Measurements from ENCODE around the gene B4GALNT3. TPM values are rescaled to one million over a fixed set of nuclear protein-coding genes. Genes with fewer than 3 reads are reported as not detected.

B4GALNT3 gene
- polyA plus RNA-seq, 1 donor, result 13.8 TPM

- DNase-seq (ENCODE audit: low read depth), result no peak
Observed at GRCh38 chr12:538731-539539, 79.2 kb downstream of the B4GALNT3 start.

GRCh38 chr12:539540-540310 lies 80.0 kb downstream of the B4GALNT3 start:
- DNase-seq (ENCODE audit: low read depth), result no peak

GRCh38 chr12:541676-542324 lies 82.1 kb downstream of the B4GALNT3 start:
- no peak for DNase-seq (ENCODE audit: low read depth)

- no peak for DNase-seq (ENCODE audit: low read depth)
Observed at GRCh38 chr12:542395-543113, 82.8 kb downstream of the B4GALNT3 start.

DNA sequence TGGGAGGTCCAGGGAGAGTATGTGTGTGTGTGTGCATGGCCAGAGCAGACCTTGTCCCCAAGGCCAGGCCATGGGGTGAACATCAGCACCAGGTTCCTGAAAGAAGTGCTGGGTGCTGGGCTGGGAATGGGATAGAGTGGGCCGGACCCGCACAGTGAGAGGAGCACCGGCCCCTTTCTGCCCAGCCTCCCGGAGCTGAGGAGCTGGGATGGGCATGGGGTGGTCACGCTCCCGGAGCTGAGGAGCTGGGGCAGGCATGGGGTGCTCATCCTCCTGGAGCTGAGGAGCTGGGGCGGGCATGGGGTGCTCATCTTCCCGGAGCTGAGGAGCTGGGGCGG lies 83.3 kb downstream of the B4GALNT3 start:
- no peak for DNase-seq (ENCODE audit: low read depth)

GRCh38 chr12:544142-544541 lies 84.4 kb downstream of the B4GALNT3 start:
- no peak for DNase-seq (ENCODE audit: low read depth)

DNA sequence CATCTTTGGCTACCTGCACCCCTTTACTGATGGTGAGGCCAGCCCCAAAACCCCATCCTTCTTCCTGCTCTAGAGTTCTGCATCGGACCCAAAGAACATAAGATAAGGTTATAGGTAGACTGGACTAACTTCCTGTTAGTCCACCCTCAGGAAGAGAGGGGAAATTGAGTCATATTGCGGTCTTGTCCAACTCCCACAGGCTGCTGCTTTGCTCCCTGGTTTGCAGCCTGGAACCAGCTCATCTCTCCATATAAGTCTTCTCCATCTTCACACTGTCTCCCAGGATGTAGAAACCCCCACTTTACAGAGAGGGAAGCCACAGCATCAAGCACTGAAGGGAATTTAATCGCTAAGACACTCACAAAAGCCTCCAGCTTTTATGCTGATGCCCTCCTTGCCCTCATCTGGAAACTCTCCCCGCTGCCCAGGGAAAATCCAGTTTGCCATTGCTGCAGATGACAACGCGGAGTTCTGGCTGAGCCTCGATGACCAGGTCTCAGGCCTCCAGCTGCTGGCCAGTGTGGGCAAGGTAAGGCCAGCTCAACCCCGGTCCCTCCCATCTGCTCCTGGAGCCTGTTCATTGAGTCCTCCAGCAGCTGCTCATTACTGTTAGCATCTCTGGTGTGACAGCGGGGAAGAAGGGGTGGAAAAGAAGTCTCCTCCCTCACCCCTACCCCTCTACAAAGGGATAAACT lies 85.3 kb downstream of the B4GALNT3 start:
- DNase-seq (ENCODE audit: low read depth), result no peak

DNA sequence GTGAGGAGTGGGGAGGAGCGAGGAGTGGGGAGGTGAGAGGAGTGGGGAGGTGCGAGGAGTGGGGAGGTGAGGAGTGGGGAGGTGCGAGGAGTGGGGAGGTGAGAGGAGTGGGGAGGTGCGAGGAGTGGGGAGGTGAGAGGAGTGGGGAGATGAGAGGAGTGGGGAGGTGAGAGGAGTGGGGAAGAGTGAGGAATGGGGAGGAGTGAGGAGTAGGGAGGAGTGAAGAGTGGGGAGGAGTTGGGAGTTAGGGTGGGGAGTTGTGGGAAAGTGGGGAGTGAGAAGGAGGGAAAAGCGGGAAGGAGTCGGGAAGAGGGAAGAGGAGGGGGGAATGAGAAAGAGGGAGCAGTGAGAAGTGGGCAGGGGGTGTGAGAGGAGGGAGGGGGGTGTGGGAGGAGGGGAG lies 86.1 kb downstream of the B4GALNT3 start:
- DNase-seq (ENCODE audit: low read depth), result no peak

GRCh38 chr12:546265-546919 lies 86.7 kb downstream of the B4GALNT3 start:
- no peak for DNase-seq (ENCODE audit: low read depth)

GRCh38 chr12:546920-547845 lies 87.4 kb downstream of the B4GALNT3 start:
- DNase-seq (ENCODE audit: low read depth), result no peak

DNA sequence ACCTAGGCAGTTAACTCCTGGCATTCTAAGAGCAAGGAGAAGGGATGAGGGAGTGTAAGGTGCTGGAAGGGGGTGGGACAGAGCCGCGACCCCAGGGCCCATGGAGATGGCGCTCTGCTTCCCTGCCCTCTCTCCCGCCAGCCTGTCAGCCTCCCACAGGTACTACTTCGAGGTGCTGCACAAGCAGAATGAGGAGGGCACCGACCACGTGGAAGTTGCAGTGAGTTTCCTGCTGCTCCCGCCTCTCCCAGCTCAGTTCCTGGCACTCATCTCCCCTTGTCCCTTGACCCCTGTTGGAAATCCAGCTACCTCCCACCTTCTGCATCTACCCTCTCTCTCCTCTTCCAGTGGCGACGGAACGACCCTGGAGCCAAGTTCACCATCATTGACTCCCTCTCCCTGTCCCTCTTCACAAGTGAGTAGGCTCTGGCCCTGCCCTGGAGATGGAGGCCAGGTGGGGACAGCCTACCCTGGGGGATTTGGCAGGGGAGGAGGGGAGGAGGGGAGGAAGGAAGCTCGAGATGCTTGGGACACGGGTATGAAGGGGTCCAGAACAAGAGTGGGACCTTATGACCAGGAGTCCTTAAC lies 88.2 kb downstream of the B4GALNT3 start:
- no peak for DNase-seq (ENCODE audit: low read depth)

GRCh38 chr12:549476-550082 lies 89.8 kb downstream of the B4GALNT3 start:
- no peak for DNase-seq (ENCODE audit: low read depth)

DNA sequence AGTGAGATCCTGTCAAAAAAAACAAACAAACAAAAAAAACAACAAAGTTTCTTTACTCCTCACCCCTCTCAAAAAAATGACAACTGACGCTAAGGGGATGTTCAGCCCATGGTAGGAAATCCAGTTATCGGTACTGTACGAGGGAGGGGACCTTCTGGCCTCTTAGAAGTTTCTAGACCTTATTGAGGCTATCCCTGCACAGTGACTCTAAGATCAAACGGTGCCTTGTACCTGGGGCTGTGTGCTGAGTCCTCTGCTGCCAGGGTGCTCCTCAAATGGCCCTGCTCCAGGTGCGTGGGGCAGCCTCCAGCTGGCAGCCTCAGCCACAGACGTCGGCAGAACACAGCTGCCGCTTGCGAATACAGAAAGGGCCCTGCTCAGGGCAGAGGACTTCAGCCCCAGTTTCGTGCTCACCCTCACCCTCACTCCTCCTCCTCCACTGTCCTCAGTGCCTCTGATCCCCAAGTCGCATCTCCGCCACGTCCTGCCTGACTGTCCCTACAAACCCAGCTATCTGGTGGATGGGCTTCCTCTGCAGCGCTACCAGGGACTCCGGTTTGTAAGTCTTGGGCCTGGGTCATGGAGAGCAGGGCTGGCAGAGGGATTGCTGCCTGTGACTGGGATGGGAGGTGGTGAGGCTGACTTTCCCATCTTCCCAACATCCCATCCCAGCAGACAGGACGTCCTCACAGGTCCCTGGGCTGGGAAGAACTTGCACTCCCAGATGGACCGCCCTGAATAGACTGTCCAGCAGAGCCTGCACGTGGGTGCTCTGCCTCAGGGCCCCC lies 90.9 kb downstream of the B4GALNT3 start:
- DNase-seq (ENCODE audit: low read depth), result no peak

GRCh38 chr12:552466-552865 lies 92.7 kb downstream of the B4GALNT3 start:
- DNase-seq (ENCODE audit: low read depth), result no peak

DNA sequence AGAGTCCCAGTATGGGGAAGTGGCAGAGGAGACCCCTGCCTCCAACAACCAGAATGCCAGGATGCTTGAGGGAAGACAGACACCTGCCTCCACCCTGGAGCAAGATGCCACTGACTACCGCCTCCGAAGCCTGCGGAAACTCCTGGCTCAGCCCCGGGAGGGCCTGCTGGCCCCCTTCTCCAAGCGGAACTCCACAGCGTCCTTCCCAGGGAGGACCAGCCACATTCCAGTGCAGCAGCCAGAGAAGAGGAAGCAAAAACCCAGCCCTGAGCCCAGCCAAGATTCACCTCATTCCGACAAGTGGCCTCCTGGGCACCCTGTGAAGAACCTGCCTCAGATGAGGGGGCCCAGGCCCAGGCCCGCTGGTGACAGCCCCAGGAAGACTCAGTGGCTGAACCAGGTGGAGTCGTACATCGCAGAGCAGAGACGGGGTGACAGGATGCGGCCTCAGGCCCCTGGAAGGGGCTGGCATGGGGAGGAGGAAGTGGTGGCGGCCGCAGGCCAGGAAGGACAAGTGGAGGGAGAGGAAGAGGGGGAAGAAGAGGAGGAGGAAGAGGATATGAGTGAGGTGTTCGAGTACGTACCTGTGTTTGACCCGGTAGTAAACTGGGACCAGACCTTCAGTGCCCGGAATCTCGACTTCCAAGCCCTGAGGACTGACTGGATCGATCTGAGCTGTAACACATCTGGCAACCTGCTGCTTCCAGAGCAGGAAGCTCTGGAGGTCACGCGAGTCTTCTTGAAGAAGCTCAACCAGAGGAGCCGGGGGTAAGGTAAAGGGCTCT lies 93.7 kb downstream of the B4GALNT3 start:
- no peak for DNase-seq (ENCODE audit: low read depth)

DNA sequence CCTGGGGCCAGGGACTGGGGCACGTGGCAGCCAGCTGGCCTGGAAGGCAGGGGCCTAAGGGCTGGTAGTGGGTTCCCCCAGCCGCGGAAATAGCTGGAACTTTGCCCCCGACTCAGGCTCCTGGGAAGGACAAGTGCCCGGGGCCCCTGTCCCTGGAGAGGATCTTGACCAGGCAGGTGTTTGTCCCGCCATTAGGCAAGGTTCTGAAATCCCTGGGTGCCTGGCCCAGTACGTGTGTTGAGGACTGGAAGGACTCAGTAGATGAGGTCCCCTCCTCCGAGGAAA lies 94.2 kb downstream of the B4GALNT3 start:
- DNase-seq (ENCODE audit: low read depth), result no peak

GRCh38 chr12:556498-556897 lies 96.8 kb downstream of the B4GALNT3 start:
- no peak for DNase-seq (ENCODE audit: low read depth)

DNA sequence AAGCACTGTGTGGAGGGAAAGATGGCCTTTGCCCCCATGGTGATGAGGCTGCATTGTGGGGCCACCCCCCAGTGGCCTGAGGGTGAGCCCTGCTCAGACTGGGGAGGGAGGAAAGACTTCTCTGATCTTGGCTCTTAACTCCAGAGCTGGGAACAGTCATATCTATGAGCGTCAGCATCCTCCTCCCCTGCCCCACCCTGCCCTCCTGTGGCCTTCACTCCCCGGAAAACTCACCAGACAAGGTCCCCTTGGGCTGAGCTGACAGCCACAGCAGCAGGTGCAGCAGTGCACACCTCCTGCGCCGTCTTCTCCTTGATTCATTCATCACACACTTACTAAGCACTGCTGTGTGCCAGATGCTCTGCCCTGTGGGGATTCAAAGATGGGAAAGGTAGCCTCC lies 98.8 kb downstream of the B4GALNT3 start:
- no peak for DNase-seq (ENCODE audit: low read depth)

Measured in forelimb muscle (tissue), 1 donor.